Heart left ventricle (tissue), 16 donors: ENCODE results near the gene E4F1. TPM values are rescaled to one million over a fixed set of nuclear protein-coding genes. Genes with fewer than 3 reads are reported as not detected.

ENCODE experiments used
- ATAC-seq, 4 donors: fragments of 200-7000 bp; cut with Tn5 transposase; one replicate each; pipeline ENCODE4 v1.9.1; 2020 to 2022; ENCODE audit warnings: moderate library complexity in 4 of 4, mild to moderate bottlenecking in 3 of 4, moderate number of reproducible peaks in 1 of 4
- DNase-seq, 5 donors: peaks; one replicate each; pipeline ENCODE4 v3.0.0-alpha.2; 2020
- H3K27ac ChIP-seq, 12 donors: fragments of 200-600 bp; sonication (generic) in 4 of 12; one replicate each; pipeline versions ENCODE4 v1.5.0 to v1.8.0; 2016 to 2022; ENCODE audit warnings: mild to moderate bottlenecking in 2 of 12
- H3K27me3 ChIP-seq, 9 donors: fragments of 200-600 bp; sonication (generic) in 2 of 9; one replicate each; pipeline versions ENCODE4 v1.5.1 to v1.8.0; 2016 to 2022; ENCODE audit warnings: mild to moderate bottlenecking in 3 of 9
- H3K36me3 ChIP-seq, 9 donors: fragments of 200-600 bp; sonication (generic) in 2 of 9; one replicate each; pipeline versions ENCODE4 v1.5.0 to v1.8.0; 2018 to 2022; ENCODE audit warnings: mild to moderate bottlenecking in 2 of 9
- H3K4me1 ChIP-seq, 12 donors: fragments of 200-600 bp; sonication (generic) in 4 of 12; one replicate each; pipeline versions ENCODE4 v1.5.0 to v1.8.0; 2016 to 2022; ENCODE audit warnings: mild to moderate bottlenecking in 3 of 12
- H3K4me3 ChIP-seq, 12 donors: fragments of 200-600 bp; sonication (generic) in 4 of 12; one replicate each; pipeline versions ENCODE4 v1.5.0 to v1.8.0; 2017 to 2022; ENCODE audit warnings: mild to moderate bottlenecking in 9 of 12, moderate library complexity in 4 of 12
- H3K9me3 ChIP-seq, 12 donors: fragments of 200-600 bp; sonication (generic) in 4 of 12; one replicate each; pipeline versions ENCODE4 v1.5.0 to v1.8.0; 2016 to 2022; ENCODE audit warnings: mild to moderate bottlenecking in 1 of 12
- CTCF ChIP-seq, 12 donors: fragments of 200-600 bp; sonication (generic) in 4 of 12; IDR thresholded peaks; one replicate each; pipeline versions ENCODE4 v1.5.0 to v1.8.0; 2018 to 2022; ENCODE audit warnings: antibody characterized with exemption in 12 of 12, mild to moderate bottlenecking in 5 of 12
- POLR2A ChIP-seq, 2 donors: fragments of 450-650 bp; IDR thresholded peaks; one replicate each; pipeline ENCODE4 v1.6.1; 2017; ENCODE audit warnings: antibody characterized with exemption in 2 of 2, mild to moderate bottlenecking in 2 of 2, moderate library complexity in 2 of 2
- WGBS, 4 donors: extraction: QIAGEN DNeasy Blood & Tissue Kit in 2 of 4; methylation state at CpG; one replicate each; pipeline versions ENCODE4 v1.1.5 to v1.1.7; 2013 to 2018; 5-methylcytosine and 5-hydroxymethylcytosine counted together
- intact Hi-C, 10 donors: fragments of 100-400 bp; cut with DNase I; formaldehyde crosslinking; loops; one replicate each; pipeline versions ENCODE4 v1.11.1 to v1.14.2; 2022
- polyA plus RNA-seq, 2 donors: library from polyadenylated mRNA; stranded (reverse); fragments of 200-250 nt; gene quantifications; one replicate each; pipeline ENCODE4 v1.2.3, GENCODE V29; 2013
- total RNA-seq, 9 donors: library from RNA; depleted of rRNA in 2 of 9; stranded (reverse); fragments of >200 nt in 2 of 9; fragmentation: NEBNext Ultra II Directional in 3 of 9; extraction: Animal tissue kit (Norgen Biotek cat#: 25700) in 3 of 9; gene quantifications; one replicate each; pipeline versions ENCODE4 v1.1.0 to v1.2.4, GENCODE V29; 2016 to 2023
- donor health status: ischemic (EF 13 %, LVEDD 7.1; RV severe dilation, severe dysfunction).
- donor health status: healthy with polysubstance abuse.
- donor health status: DM: no; HTN: yes; CAD: no.
- donor health status: DM: no; HTN: no; CAD: no.
- donor health status: ischemic (EF 25% LVEDD 6.9; RV normal size, moderate dysfunction).
- donor health status: ischemic (EF 25% LVEDD 5.7; RV mildly dilated, moderate dysfunction).
- donor health status: healthy.
- donor health status: DM: yes; HTN: yes; CAD: no.
- donor health status: ischemic (EF 35%, LVEDD 5.7; RV mildly dilated, moderate dysfunction).
- donor health status: nonischemic (EF 11% LVEDD 7.7; RV severe dilation, severe dysfunction).
- donor health status: DM: yes; HTN: yes; CAD: no.
- donor health status: PGD.
- donor health status: ischemic (EF 29% LVEDD 5.4; RV normal size, mild dysfunction).
- donor health status: nonischemic (EF 23%, LVEDD 6.1; RV moderate dilation, normal function).

E4F1 gene
- total and polyA plus RNA-seq, 11 donors: 8.4 to 27.3 (median 12.7) TPM

GRCh38 chr16:2273931-2274330, 50.5 kb downstream of the E4F1 start:
- TF ChIP-seq POLR2A (IDR thresholded peaks at IDR 0.05) (no peak), CTCF (IDR thresholded peaks at IDR 0.05) (no peak)
- peaks cover 3 to 23% (median 12%) of the 10 kb centered on the region in 12 donors for H3K4me1 ChIP-seq
- H3K36me3 ChIP-seq: peaks cover 0 to 16% (median 0%) of the 10 kb centered on the region in 9 donors
- no peaks in the 10 kb centered on the region for H3K27me3 ChIP-seq
- ATAC-seq (no peak), DNase-seq (no peak)
- H3K27ac ChIP-seq: no peak overlapping the region
- 85 to 91% (median 88%) methylated on average over 6 to 10 of the region's 10 CpGs for WGBS, 4 donors
- H3K4me3 ChIP-seq: no peak overlapping the region
- intact Hi-C loops: loop anchor here in 2 of 10 donors (10.0 kb wide), 2 partner anchors 51 to 231 kb away; no protein-coding TSS in a partner anchor
- H3K9me3 ChIP-seq: no peaks in the 10 kb centered on the region

DNA sequence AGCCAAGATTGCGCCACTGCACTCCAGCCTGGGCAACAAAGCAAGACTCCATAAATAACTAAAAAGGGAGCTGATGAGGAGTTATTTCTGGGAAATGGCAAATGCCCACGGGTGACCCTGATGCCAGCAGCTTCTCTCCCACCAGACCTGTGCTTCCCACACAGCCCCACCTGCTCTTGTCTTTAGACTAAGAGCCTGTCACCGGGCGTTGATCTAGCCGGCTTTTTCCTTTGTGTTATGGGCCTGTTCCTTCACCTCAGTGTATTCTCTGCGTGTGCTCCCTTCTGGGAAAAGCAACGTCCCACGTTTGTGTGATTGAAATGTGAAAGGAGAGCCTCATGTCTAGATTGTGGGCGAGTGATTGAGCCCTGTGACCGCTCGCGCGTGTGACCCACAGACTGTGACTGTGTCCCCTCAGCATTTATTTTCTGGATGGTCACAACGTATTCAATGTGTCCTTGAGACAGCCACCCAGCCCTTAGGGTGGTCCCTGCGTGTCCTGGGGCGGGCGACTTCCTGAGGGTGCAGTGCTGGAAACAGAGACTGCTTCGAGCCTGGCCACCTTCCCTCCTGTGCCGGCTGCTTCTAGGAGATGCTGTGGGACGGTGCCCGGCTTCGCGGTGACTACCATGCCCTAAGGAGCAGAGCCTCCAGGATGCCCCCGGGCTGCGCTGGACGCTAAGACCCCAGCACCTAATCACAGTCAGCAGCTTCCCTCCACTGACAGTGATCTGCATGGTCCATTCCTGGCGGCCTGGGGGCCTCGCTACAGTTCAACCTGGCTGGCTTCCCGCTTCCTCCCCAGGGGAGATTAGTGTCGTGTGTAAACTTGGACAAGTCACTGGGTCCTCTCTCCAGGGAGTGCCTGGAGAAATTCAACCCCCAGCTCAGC, 52.3 kb downstream of the E4F1 start:
- TF ChIP-seq CTCF (IDR thresholded peaks at IDR 0.05) (no peak), POLR2A (IDR thresholded peaks at IDR 0.05) (no peak)
- 75 to 88% (median 80%) methylated on average over 17 to 30 of the region's 30 CpGs for WGBS, 4 donors
- Histone ChIP-seq H3K4me1 (peaks cover 0 to 8% (median 0%) of the 10 kb centered on the region in 12 donors), H3K27ac (no peak overlapping the region), H3K4me3 (no peak overlapping the region), H3K36me3 (peaks cover 0 to 25% (median under 1%) of the 10 kb centered on the region in 9 donors), H3K27me3 (no peaks in the 10 kb centered on the region), H3K9me3 (no peaks in the 10 kb centered on the region)
- peak in 2 of 4 donors; percentile 3 to 10 for ATAC-seq
- DNase-seq: peak in 4 of 5 donors; percentile 39 to 82 (median 62)
- intact Hi-C loops: loop anchor here in 2 of 10 donors (10.0 kb wide), 2 partner anchors 49 to 229 kb away; no protein-coding TSS in a partner anchor

DNA sequence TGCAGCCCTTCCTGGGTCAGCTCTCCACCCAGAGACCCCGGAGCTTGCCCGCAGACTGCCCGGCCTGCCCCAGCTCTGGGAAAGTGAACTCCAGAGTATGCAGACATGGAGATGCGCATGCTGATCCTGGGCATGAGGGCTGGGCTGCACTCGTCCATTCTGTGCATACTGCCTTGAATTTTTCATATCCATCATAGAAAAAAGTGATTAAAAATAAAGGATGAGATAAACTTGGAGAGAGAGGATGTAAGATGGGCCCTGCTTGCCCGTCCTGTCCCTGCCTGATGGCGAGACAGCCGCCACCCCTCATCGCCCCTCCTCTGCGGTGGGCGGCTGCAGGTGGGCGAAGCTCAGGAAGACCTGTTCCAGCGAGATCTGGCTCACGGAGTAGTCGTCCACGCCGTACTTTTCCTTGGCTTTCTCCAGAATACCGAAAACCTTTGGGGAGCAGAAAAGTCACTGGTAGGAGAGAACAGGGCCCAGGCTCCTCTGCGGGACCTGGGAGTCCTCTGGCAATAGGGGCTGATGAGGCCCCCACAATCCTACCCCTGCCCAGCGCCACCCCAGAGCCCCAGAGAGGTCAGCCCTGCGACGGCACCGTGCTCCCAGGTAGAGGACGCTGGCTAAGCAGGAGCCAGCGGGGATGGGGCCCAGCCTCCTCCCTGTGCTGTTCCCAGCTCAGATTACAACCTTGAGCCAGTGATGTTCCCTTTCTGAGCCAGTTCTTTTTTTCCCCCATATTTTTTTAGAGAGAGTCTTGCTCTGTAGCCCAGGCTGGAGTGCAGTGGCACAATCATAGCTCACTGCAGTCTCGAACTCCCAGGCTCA, 53.2 kb downstream of the E4F1 start:
- H3K4me3 ChIP-seq: no peak overlapping the region
- TF ChIP-seq POLR2A (IDR thresholded peaks at IDR 0.05) (no peak), CTCF (IDR thresholded peaks at IDR 0.05) (no peak)
- DNase-seq (no peak), ATAC-seq (no peak)
- intact Hi-C loops: loop anchor here in 2 of 10 donors (10.0 kb wide), 2 partner anchors 48 to 228 kb away; no protein-coding TSS in a partner anchor
- no peaks in the 10 kb centered on the region for H3K9me3 ChIP-seq
- H3K27ac ChIP-seq: no peak overlapping the region
- WGBS, 4 donors: 80 to 86% (median 82%) methylated on average over 25 to 26 of the region's 26 CpGs
- H3K4me1 ChIP-seq: peaks cover 0 to 8% (median 0%) of the 10 kb centered on the region in 12 donors
- H3K36me3 ChIP-seq: peaks cover 0 to 30% (median 4%) of the 10 kb centered on the region in 9 donors
- H3K27me3 ChIP-seq: no peaks in the 10 kb centered on the region
